ENCODE measurements around the gene ZBTB7B.

The ZBTB7B gene

GRCh38 chr1:154989195-154989860 lies 13.3 kb upstream of the ZBTB7B start:
- no peak for DNase-seq

- no peak for DNase-seq
These were observed 12.3 kb upstream of the ZBTB7B start for GRCh38 chr1:154990276-154990675.

- DNase-seq: peak; percentile 26
These were observed 9.7 kb upstream of the ZBTB7B start for GRCh38 chr1:154992721-154993571.

GRCh38 chr1:154993572-154994268 lies 8.9 kb upstream of the ZBTB7B start, which contains the start of gene LENEP:
Gene LENEP (plus strand): TSS chr1:154993586. CDS start chr1:154993608, 22 bp downstream.
- no peak for DNase-seq

GRCh38 chr1:154994269-154994587 lies 8.4 kb upstream of the ZBTB7B start:
- DNase-seq: no peak

GRCh38 chr1:154994591-154994990 lies 8.0 kb upstream of the ZBTB7B start:
- DNase-seq: no peak

- DNase-seq: peak; percentile 35
These were observed 7.2 kb upstream of the ZBTB7B start for GRCh38 chr1:154995301-154995983.

GRCh38 chr1:154996966-154997701 lies 5.5 kb upstream of the ZBTB7B start:
- DNase-seq: peak; percentile 51

- no peak for DNase-seq
These were observed 4.3 kb upstream of the ZBTB7B start for GRCh38 chr1:154998201-154998780.

GRCh38 chr1:154998818-154999570 lies 3.6 kb upstream of the ZBTB7B start:
- peak; percentile 61 for DNase-seq

- no peak for DNase-seq
These were observed 2.8 kb upstream of the ZBTB7B start for GRCh38 chr1:154999571-155000410.

- DNase-seq: no peak
These were observed 2.2 kb upstream of the ZBTB7B start for GRCh38 chr1:155000411-155000725.

- DNase-seq: peak; percentile 73
These were observed 1.7 kb upstream of the ZBTB7B start for GRCh38 chr1:155000726-155001424.

- DNase-seq: no peak
These were observed 1.3 kb upstream of the ZBTB7B start for GRCh38 chr1:155001425-155001674.

- peak; percentile 95 for DNase-seq
These were observed 733 bp upstream of the ZBTB7B start for GRCh38 chr1:155001675-155002463.

- no peak for DNase-seq
These were observed 694 bp downstream of the ZBTB7B start for GRCh38 chr1:155003227-155003765.

GRCh38 chr1:155003766-155004351 lies 1.3 kb downstream of the ZBTB7B start:
- DNase-seq: peak; percentile 22

GRCh38 chr1:155004352-155005075 lies 1.9 kb downstream of the ZBTB7B start:
- DNase-seq: no peak

Measured in MV-4-11 (cell line).